B cell (primary cell): Measurements from ENCODE around the gene PPP1R16B.

ENCODE experiments used
- CTCF ChIP-seq: fragments of 200-600 bp; IDR thresholded peaks from one replicate; pipeline ENCODE4 v1.8.0; 2022; ENCODE audit warnings: antibody characterized with exemption, mild to moderate bottlenecking
- EZH2 ChIP-seq: IDR thresholded peaks from 2 replicates; pipeline ENCODE4 v1.6.1; 2012; ENCODE audit warnings: borderline replicate concordance, low read depth, mild to moderate bottlenecking, moderate library complexity, low read length; ENCODE audit not compliant: insufficient read depth, poor library complexity, severe bottlenecking

- no peak for TF ChIP-seq CTCF
- TF ChIP-seq EZH2, result no peak
These were observed 42.3 kb downstream of the PPP1R16B start for GRCh38 chr20:38847840-38848239.
